Mammary epithelial cell (primary cell): ENCODE measurements around the gene TPST1.

Source experiments
- EZH2 ChIP-seq: IDR thresholded peaks from 2 replicates; pipeline ENCODE4 v1.6.1; 2012; ENCODE audit warnings: low read length, inconsistent platforms, borderline replicate concordance
- TF ChIP-seq, protein P1 (sequence below), 2 donors: IDR thresholded peaks in 1 of 2; conservative IDR thresholded peaks in 1 of 2; 2 replicates each; pipeline ENCODE4 v1.5.1; 2011 to 2012; ENCODE audit warnings: inconsistent platforms in 2 of 2, low read length in 2 of 2, mild to moderate bottlenecking in 2 of 2, control low read depth in 1 of 2, low read depth in 1 of 2; ENCODE audit not compliant: insufficient read depth in 1 of 2; ENCODE audit errors: extremely low read depth in 1 of 2

- TF ChIP-seq, protein P1, sequence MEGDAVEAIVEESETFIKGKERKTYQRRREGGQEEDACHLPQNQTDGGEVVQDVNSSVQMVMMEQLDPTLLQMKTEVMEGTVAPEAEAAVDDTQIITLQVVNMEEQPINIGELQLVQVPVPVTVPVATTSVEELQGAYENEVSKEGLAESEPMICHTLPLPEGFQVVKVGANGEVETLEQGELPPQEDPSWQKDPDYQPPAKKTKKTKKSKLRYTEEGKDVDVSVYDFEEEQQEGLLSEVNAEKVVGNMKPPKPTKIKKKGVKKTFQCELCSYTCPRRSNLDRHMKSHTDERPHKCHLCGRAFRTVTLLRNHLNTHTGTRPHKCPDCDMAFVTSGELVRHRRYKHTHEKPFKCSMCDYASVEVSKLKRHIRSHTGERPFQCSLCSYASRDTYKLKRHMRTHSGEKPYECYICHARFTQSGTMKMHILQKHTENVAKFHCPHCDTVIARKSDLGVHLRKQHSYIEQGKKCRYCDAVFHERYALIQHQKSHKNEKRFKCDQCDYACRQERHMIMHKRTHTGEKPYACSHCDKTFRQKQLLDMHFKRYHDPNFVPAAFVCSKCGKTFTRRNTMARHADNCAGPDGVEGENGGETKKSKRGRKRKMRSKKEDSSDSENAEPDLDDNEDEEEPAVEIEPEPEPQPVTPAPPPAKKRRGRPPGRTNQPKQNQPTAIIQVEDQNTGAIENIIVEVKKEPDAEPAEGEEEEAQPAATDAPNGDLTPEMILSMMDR (conservative IDR thresholded peaks at IDR 0.05 in 1 of 2, IDR thresholded peaks at IDR 0.05 in 1 of 2; ENCODE audit: extremely low read depth in 1 of 2, insufficient read depth in 1 of 2, low read depth in 1 of 2, low read length in 2 of 2): no peak
- TF ChIP-seq EZH2: no peak
Observed at GRCh38 chr7:66400400-66400799, 195.3 kb downstream of the TPST1 start.
